ENCODE measurements around the gene TBC1D22A. TPM values are rescaled to one million over a fixed set of nuclear protein-coding genes. Genes with fewer than 3 reads are reported as not detected.

Gene TBC1D22A
- total RNA-seq, 3 donors from 2014 or later: 35.6 to 51.9 (median 41.8) TPM

DNA sequence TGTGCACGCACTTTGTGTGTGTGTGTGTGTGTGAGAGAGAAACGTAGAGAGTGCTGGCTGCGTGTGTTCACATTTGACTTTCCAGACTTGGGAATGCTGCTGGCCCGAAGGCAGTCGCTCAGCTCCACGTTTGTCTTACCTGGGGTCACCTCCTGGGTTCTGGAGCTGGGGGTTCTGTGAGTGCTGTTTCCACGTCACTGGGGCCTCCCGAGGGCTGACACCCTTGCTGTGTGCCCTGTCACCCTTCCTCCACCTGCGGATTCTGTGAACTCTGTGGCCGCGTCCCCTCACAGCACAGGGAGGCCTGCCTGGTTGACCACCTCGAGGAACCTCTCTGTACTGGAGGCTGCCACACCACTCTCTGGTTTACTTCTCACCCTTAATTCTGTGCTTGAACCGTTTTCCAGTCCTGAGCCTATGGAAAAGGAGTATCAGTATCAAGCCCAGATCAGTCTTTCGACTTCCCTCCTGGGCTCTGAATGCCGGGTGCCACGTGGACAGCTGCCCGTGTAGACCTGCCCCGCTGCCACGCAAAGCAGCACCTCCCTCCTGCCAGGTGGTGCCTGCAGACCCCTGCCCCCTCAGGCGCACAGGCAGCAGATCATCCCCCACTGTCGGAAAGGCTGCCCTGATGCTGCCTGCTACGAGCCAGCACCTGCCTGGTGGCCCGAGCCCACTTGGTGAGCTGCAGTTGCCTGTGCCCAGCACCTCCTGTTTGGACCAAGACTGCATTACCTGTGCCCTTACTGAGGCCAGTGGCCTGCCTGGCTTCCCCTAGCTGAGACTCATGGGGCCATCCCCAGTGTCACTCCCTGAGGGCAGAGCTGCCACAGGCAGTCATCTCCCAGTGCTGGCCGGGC lies 233.3 kb downstream of the TBC1D22A start:
- DNase-seq (no peak), ATAC-seq (no peak)
- Histone ChIP-seq H3K36me3 (ENCODE audit: low read depth) (no peaks in the 10 kb centered on the region), H3K4me1 (ENCODE audit: low read depth) (no peaks in the 10 kb centered on the region), H3K4me3 (no peak overlapping the region), H3K9me3 (no peaks in the 10 kb centered on the region)
- intact Hi-C loops (cut with DNase I, micrococcal nuclease): no loop called here
- TF ChIP-seq, protein P1, sequence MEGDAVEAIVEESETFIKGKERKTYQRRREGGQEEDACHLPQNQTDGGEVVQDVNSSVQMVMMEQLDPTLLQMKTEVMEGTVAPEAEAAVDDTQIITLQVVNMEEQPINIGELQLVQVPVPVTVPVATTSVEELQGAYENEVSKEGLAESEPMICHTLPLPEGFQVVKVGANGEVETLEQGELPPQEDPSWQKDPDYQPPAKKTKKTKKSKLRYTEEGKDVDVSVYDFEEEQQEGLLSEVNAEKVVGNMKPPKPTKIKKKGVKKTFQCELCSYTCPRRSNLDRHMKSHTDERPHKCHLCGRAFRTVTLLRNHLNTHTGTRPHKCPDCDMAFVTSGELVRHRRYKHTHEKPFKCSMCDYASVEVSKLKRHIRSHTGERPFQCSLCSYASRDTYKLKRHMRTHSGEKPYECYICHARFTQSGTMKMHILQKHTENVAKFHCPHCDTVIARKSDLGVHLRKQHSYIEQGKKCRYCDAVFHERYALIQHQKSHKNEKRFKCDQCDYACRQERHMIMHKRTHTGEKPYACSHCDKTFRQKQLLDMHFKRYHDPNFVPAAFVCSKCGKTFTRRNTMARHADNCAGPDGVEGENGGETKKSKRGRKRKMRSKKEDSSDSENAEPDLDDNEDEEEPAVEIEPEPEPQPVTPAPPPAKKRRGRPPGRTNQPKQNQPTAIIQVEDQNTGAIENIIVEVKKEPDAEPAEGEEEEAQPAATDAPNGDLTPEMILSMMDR (IDR thresholded peaks at IDR 0.05): no peak

DNA sequence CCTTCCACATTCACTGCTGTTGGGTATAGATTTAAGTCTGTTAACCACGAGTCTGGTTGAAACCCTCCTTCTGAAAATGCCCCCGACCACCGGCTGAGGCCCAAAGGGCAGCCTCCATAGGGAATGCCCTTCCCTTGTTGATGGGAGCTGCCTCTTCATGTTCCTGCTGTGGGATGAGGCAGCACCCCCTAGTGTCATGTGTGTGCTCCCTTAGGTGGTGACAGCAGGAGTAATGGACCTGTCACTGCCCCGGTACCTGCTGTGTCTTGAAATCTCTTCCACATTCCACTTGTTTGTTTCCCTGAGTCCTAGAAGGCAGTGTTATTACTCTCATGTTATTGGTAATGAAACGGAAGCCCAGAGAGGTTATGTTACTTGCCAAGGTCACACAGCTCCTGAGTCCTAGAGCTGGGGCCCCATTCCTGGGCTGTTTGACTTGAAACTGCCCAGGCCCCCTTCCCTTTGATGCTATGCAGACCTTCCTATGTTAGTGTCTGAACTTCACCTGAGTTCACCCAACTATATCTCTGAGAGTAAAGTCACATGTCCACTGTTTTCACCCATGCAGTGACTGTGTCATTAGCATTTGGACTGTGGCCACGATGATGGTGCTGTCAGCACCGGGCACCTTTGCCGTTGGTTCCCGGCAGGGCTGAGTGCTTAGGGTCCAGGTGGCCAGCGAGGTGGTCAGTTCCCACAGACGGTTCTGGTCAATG lies 234.3 kb downstream of the TBC1D22A start:
- DNase-seq (no peak), ATAC-seq (peak; percentile 41)
- intact Hi-C loops (cut with DNase I, micrococcal nuclease): no loop called here
- Histone ChIP-seq H3K4me3 (no peak overlapping the region), H3K4me1 (ENCODE audit: low read depth) (no peaks in the 10 kb centered on the region), H3K36me3 (ENCODE audit: low read depth) (no peaks in the 10 kb centered on the region), H3K9me3 (no peaks in the 10 kb centered on the region)
- TF ChIP-seq, protein P1 (IDR thresholded peaks at IDR 0.05): no peak

DNA sequence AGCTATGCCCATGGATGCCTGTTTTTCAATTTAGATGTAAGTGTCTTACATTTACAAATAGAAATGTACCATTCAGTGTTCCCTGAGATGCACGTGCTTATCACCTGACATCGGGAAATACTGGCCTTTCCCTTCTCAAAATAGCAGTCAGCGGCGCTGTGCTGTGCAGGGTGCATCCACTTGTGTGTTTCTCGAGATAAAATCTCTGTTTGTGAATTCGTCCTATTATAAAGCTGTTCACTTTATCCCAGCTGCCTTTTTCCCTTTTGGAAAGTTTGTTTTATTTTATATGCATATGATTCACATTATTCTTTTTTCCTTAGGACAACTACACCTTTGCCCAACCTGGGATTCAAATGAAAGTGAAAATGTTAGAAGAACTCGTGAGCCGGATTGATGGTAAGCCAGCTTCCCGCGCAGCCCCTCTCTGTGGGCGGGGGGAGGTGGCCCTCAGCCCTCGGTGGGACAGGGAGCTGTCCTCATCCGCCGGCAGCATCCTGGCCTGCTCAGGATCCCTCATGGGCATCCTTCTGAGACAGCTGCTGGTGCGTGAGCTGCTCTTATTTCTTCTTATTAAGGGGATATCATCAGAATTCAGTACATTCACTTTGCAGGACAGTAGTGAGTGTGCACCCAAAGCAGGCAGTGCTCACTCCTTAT lies 235.0 kb downstream of the TBC1D22A start:
- DNase-seq (no peak), ATAC-seq (no peak)
- TF ChIP-seq, protein P1 (IDR thresholded peaks at IDR 0.05): no peak
- Histone ChIP-seq H3K4me1 (ENCODE audit: low read depth) (no peaks in the 10 kb centered on the region), H3K9me3 (no peaks in the 10 kb centered on the region), H3K36me3 (ENCODE audit: low read depth) (no peaks in the 10 kb centered on the region), H3K4me3 (no peak overlapping the region)
- intact Hi-C loops (cut with DNase I, micrococcal nuclease): no loop called here

DNA sequence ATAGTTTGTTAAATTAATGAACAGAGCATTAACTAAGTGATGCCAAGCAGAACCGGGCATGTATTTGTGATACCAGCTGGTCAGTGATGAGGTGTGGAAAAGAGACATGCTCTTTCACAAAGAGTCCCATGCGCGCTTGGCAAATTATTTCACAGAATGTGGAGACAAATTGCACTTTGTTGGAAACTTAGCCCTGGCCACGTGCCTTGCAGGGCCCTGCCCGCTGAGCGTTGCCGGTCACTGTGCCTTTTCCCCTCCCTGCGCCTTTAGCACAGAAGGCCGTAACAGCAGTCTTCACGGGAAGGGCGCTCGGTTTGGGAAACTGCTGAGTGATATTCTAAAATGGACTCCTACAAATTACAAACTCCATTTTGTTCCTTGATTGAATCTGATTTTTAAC lies 235.9 kb downstream of the TBC1D22A start:
- ATAC-seq (no peak), DNase-seq (no peak)
- TF ChIP-seq, protein P1 (IDR thresholded peaks at IDR 0.05): no peak
- Histone ChIP-seq H3K9me3 (no peaks in the 10 kb centered on the region), H3K4me3 (no peak overlapping the region), H3K4me1 (ENCODE audit: low read depth) (no peaks in the 10 kb centered on the region), H3K36me3 (ENCODE audit: low read depth) (no peaks in the 10 kb centered on the region)
- intact Hi-C loops (cut with DNase I, micrococcal nuclease): no loop called here

DNA sequence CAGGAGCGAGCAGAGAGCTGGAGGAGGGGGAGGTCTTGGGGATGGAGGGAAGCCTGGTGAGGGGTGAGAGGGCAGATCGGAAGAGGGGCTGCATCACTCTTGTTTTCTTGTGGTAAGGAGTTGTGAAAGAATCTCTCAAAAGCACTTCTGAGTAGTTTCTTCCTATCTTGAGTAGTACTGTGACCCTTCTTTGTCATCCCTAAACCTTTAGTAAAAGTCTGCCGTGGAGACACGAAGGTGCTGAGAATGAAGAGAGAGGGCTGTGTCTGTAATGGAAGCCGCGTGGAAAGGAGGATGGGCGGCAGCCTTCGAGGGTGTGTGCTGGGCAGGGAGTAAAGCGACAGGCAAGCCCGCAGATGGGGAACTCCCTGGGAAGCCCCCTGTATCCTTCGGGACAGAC lies 237.8 kb downstream of the TBC1D22A start:
- ATAC-seq: no peak
- intact Hi-C loops (cut with DNase I, micrococcal nuclease): no loop called here
- no peak overlapping the region for H3K4me3 ChIP-seq
- TF ChIP-seq, protein P1 (IDR thresholded peaks at IDR 0.05): no peak
- no peak for DNase-seq
- H3K4me1 ChIP-seq (ENCODE audit: low read depth): no peaks in the 10 kb centered on the region
- H3K9me3 ChIP-seq: no peaks in the 10 kb centered on the region
- H3K36me3 ChIP-seq (ENCODE audit: low read depth): no peaks in the 10 kb centered on the region
